H9 (cell line): ENCODE data around the gene PLAU. TPM values are rescaled to one million over a fixed set of nuclear protein-coding genes. Genes with fewer than 3 reads are reported as not detected.

Experiments
- DNase-seq: peaks from one replicate; pipeline ENCODE4 v3.0.0-alpha.2; 2017
- H2AFZ ChIP-seq: one replicate; pipeline ENCODE4 v1.6.1; 2013; ENCODE audit warnings: mild to moderate bottlenecking, low read length, control low read depth, moderate library complexity
- H2AK5ac ChIP-seq: 2 replicates; pipeline ENCODE4 v1.6.1; 2013; ENCODE audit warnings: low read length, control low read depth, mixed read lengths; ENCODE audit not compliant: insufficient read length
- H2BK120ac ChIP-seq: one replicate; pipeline ENCODE4 v1.6.1; 2013; ENCODE audit warnings: low read depth, mild to moderate bottlenecking, low read length, control low read depth, inconsistent platforms; ENCODE audit not compliant: poor library complexity, severe bottlenecking
- H2BK12ac ChIP-seq: 2 replicates; pipeline ENCODE4 v1.6.1; 2013; ENCODE audit warnings: low read length, control low read depth, mixed read lengths, low read depth; ENCODE audit not compliant: insufficient read length
- H2BK15ac ChIP-seq: 2 replicates; pipeline ENCODE4 v1.6.1; 2013; ENCODE audit warnings: low read depth, low read length, control low read depth
- H2BK20ac ChIP-seq: one replicate; pipeline ENCODE4 v1.6.1; 2013; ENCODE audit warnings: low read depth, mild to moderate bottlenecking, low read length, control low read depth, inconsistent platforms; ENCODE audit not compliant: poor library complexity, severe bottlenecking
- H2BK5ac ChIP-seq: 2 replicates; pipeline ENCODE4 v1.6.1; 2013; ENCODE audit warnings: low read length, control low read depth, mixed read lengths; ENCODE audit not compliant: insufficient read length
- H3K14ac ChIP-seq: 2 replicates; pipeline ENCODE4 v1.6.1; 2013; ENCODE audit warnings: low read length, control low read depth; ENCODE audit not compliant: insufficient read depth
- H3K18ac ChIP-seq: 2 replicates; pipeline ENCODE4 v1.6.1; 2013; ENCODE audit warnings: low read depth, mild to moderate bottlenecking, mixed read lengths, low read length, control low read depth; ENCODE audit not compliant: insufficient read length
- H3K23ac ChIP-seq: 2 replicates; pipeline ENCODE4 v1.6.1; 2013; ENCODE audit warnings: low read length, control low read depth, mixed read lengths, low read depth; ENCODE audit not compliant: insufficient read length
- H3K23me2 ChIP-seq: 2 replicates; pipeline ENCODE4 v1.6.1; 2013; ENCODE audit warnings: low read depth, mild to moderate bottlenecking, mixed read lengths, low read length, control low read depth; ENCODE audit not compliant: insufficient read length, poor library complexity, severe bottlenecking
- H3K27ac ChIP-seq: 2 replicates; pipeline ENCODE4 v1.5.1; 2013; ENCODE audit warnings: low read length, control low read depth, mixed read lengths, low read depth; ENCODE audit not compliant: insufficient read length
- H3K27me3 ChIP-seq: 2 replicates; pipeline ENCODE4 v1.6.1; 2013; ENCODE audit warnings: low read length, control low read depth, inconsistent platforms; ENCODE audit not compliant: insufficient read depth
- H3K4ac ChIP-seq: 2 replicates; pipeline ENCODE4 v1.6.1; 2013; ENCODE audit warnings: low read depth, mild to moderate bottlenecking, control low read depth, inconsistent platforms, low read length, moderate library complexity
- H3K4me1 ChIP-seq: 2 replicates; pipeline ENCODE4 v1.6.1; 2013; ENCODE audit warnings: low read length, control low read depth, inconsistent platforms; ENCODE audit not compliant: insufficient read depth
- H3K4me2 ChIP-seq: 2 replicates; pipeline ENCODE4 v1.6.1; 2013; ENCODE audit warnings: low read length, control low read depth, mixed read lengths; ENCODE audit not compliant: insufficient read length, insufficient read depth
- H3K56ac ChIP-seq: 2 replicates; pipeline ENCODE4 v1.6.1; 2013; ENCODE audit warnings: low read depth, mild to moderate bottlenecking, mixed read lengths, low read length, control low read depth; ENCODE audit not compliant: insufficient read length
- H3K79me1 ChIP-seq: 2 replicates; pipeline ENCODE4 v1.6.1; 2013; ENCODE audit warnings: low read depth, mild to moderate bottlenecking, moderate library complexity, low read length, control low read depth, inconsistent platforms; ENCODE audit not compliant: insufficient read depth, poor library complexity, severe bottlenecking
- H3K79me2 ChIP-seq: 2 replicates; pipeline ENCODE4 v1.6.1; 2013; ENCODE audit warnings: low read length, control low read depth, inconsistent platforms; ENCODE audit not compliant: insufficient read depth
- H3K9ac ChIP-seq: 2 replicates; pipeline ENCODE4 v1.6.1; 2013; ENCODE audit warnings: low read length, control low read depth, mixed read lengths; ENCODE audit not compliant: insufficient read length; ENCODE audit errors: extremely low read depth
- H3K9me3 ChIP-seq: one replicate; pipeline ENCODE4 v1.6.1; 2013; ENCODE audit warnings: low read depth, low read length, inconsistent platforms; ENCODE audit not compliant: control insufficient read depth
- H3T11ph ChIP-seq: one replicate; pipeline ENCODE4 v1.6.1; 2013; ENCODE audit warnings: mild to moderate bottlenecking, low read length, control low read depth, inconsistent platforms
- H4K20me1 ChIP-seq: one replicate; pipeline ENCODE4 v1.6.1; 2013; ENCODE audit not compliant: control insufficient read depth, insufficient read length, insufficient read depth
- H4K5ac ChIP-seq: 2 replicates; pipeline ENCODE4 v1.6.1; 2013; ENCODE audit warnings: low read depth, mild to moderate bottlenecking, mixed read lengths, low read length, control low read depth; ENCODE audit not compliant: insufficient read length
- H4K8ac ChIP-seq: replicated peaks from 2 replicates; pipeline ENCODE4 v1.6.1; 2013; ENCODE audit warnings: low read length, control low read depth, mixed read lengths, low read depth; ENCODE audit not compliant: insufficient read length
- H4K91ac ChIP-seq: 2 replicates; pipeline ENCODE4 v1.6.1; 2013; ENCODE audit warnings: low read depth, mild to moderate bottlenecking, moderate library complexity, mixed read lengths, low read length, control low read depth; ENCODE audit not compliant: insufficient read length
- H3K27ac Mint-ChIP-seq, 3 experiments: 2 replicates in 2 of 3; 3 replicates in 1 of 3; pipeline ENCODE4 v1.8.0; 2020 to 2021; ENCODE audit warnings: mixed read lengths in 3 of 3, mild to moderate bottlenecking in 1 of 3, moderate library complexity in 1 of 3
- H3K27me3 Mint-ChIP-seq: 2 replicates; pipeline ENCODE4 v1.8.0; 2021; ENCODE audit warnings: low read depth, mild to moderate bottlenecking, moderate library complexity, mixed read lengths
- H3K36me3 Mint-ChIP-seq, 3 experiments: 2 replicates in 2 of 3; 3 replicates in 1 of 3; pipeline ENCODE4 v1.8.0; 2020 to 2021; ENCODE audit warnings: low read depth in 3 of 3, mixed read lengths in 3 of 3; ENCODE audit not compliant: insufficient read depth in 1 of 3
- H3K4me1 Mint-ChIP-seq, 2 experiments: 2 replicates each; pipeline ENCODE4 v1.8.0; 2020; ENCODE audit warnings: mixed read lengths in 2 of 2
- H3K4me3 Mint-ChIP-seq, 2 experiments: 2 replicates in 1 of 2; 3 replicates in 1 of 2; pipeline ENCODE4 v1.8.0; 2020 to 2021; ENCODE audit warnings: mild to moderate bottlenecking in 2 of 2, mixed read lengths in 2 of 2, moderate library complexity in 1 of 2
- H3K9me3 Mint-ChIP-seq, 2 experiments: 2 replicates in 1 of 2; 3 replicates in 1 of 2; pipeline ENCODE4 v1.8.0; 2020; ENCODE audit warnings: mild to moderate bottlenecking in 2 of 2, mixed read lengths in 2 of 2, moderate library complexity in 1 of 2
- WGBS: extraction: QIAGEN DNeasy Blood & Tissue Kit; methylation state at CpG from one replicate; pipeline ENCODE4 v1.1.7; 2013; ENCODE audit warnings: missing lambda C conversion rate, low lambda C conversion rate, mixed read lengths; ENCODE audit not compliant: insufficient read length; ENCODE audit errors: extremely low coverage; 5-methylcytosine and 5-hydroxymethylcytosine counted together
- total RNA-seq: library from RNA; stranded (reverse); gene quantifications from 2 replicates; pipeline ENCODE4 v1.2.1, GENCODE V29; 2021
- TF ChIP-seq, protein P1 (sequence below): fragments of 200-600 bp; sonication (generic); conservative IDR thresholded peaks from 3 replicates; pipeline ENCODE4 v1.8.0; 2021; ENCODE audit warnings: antibody characterized with exemption, mild to moderate bottlenecking

Gene PLAU
- total RNA-seq, 1 experiment from 2014 or later: 15.0 TPM

GRCh38 chr10:73924935-73925334, 14.0 kb downstream of the PLAU start:
- Histone ChIP-seq H2AK5ac (no peak overlapping the region), H3K9ac (no peak overlapping the region), H3K23me2 (no peaks in the 10 kb centered on the region)

More at GRCh38 chr10:73924935-73925334, 14.0 kb downstream of the PLAU start:
- Histone ChIP-seq H3K14ac (no peak overlapping the region), H3K4me2 (no peak overlapping the region), H2BK15ac (no peak overlapping the region), H2BK120ac (no peak overlapping the region), H2BK20ac (no peak overlapping the region), H3K4ac (no peak overlapping the region), H2BK5ac (no peak overlapping the region), H3K27ac (no peak overlapping the region), H3K9me3 (no peaks in the 10 kb centered on the region), H3K4me1 (peaks cover 5% of the 10 kb centered on the region; the same call in 1 of the 2 replicates), H3K23ac (no peak overlapping the region), H3K79me1 (no peaks in the 10 kb centered on the region), H4K8ac (no peak overlapping the region), H2AFZ (no peak overlapping the region), H3K79me2 (no peaks in the 10 kb centered on the region), H3K56ac (no peak overlapping the region), H4K91ac (no peak overlapping the region), H3K18ac (no peak overlapping the region), H4K5ac (no peak overlapping the region), H4K20me1 (no peaks in the 10 kb centered on the region), H3T11ph (peak overlapping the region; percentile 40), H2BK12ac (no peak overlapping the region), H3K27me3 (no peaks in the 10 kb centered on the region)
- H3K36me3 Mint-ChIP-seq: no peaks in the 10 kb centered on the region
- DNase-seq: no peak
- H3K4me1 Mint-ChIP-seq: peaks cover 24 to 27% of the 10 kb centered on the region in 2 experiments
- no peaks in the 10 kb centered on the region; the same call in 1 of the 2 replicates for H3K27me3 Mint-ChIP-seq
- H3K4me3 Mint-ChIP-seq: 0 out of 5 replicates have a peak overlapping the region, but pooled peaks of 1 of the 2 experiments have one; percentile 25
- H3K27ac Mint-ChIP-seq: peak overlapping the region in 2 of 3 experiments; percentile 11 to 50; a peak in 4 of 7 replicates
- TF ChIP-seq, protein P1, sequence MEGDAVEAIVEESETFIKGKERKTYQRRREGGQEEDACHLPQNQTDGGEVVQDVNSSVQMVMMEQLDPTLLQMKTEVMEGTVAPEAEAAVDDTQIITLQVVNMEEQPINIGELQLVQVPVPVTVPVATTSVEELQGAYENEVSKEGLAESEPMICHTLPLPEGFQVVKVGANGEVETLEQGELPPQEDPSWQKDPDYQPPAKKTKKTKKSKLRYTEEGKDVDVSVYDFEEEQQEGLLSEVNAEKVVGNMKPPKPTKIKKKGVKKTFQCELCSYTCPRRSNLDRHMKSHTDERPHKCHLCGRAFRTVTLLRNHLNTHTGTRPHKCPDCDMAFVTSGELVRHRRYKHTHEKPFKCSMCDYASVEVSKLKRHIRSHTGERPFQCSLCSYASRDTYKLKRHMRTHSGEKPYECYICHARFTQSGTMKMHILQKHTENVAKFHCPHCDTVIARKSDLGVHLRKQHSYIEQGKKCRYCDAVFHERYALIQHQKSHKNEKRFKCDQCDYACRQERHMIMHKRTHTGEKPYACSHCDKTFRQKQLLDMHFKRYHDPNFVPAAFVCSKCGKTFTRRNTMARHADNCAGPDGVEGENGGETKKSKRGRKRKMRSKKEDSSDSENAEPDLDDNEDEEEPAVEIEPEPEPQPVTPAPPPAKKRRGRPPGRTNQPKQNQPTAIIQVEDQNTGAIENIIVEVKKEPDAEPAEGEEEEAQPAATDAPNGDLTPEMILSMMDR: no peak
- no CpG with 5 or more reads among the region's 1 CpG for WGBS
- peaks cover 0 to 2% of the 10 kb centered on the region in 2 experiments; a peak in 3 of 5 replicates for H3K9me3 Mint-ChIP-seq
